Activated gamma-delta T cell (primary cell): ENCODE results near the gene SVBP.
"Not testable (repeated sequence)": the region's sequence is repeated elsewhere in the genome, so short reads cannot be mapped to it uniquely, and the experiment has no call there.

Experiments
- DNase-seq: peaks from one replicate; lab custom pipeline; 2025; lab: John Stamatoyannopoulos, UW
- total RNA-seq, 2 donors: gene quantifications; one replicate each; lab custom pipeline; 2026; lab: John Stamatoyannopoulos, UW

The SVBP gene
- 13.1 to 16.6 reads per million in 2 donors for total RNA-seq

DNA sequence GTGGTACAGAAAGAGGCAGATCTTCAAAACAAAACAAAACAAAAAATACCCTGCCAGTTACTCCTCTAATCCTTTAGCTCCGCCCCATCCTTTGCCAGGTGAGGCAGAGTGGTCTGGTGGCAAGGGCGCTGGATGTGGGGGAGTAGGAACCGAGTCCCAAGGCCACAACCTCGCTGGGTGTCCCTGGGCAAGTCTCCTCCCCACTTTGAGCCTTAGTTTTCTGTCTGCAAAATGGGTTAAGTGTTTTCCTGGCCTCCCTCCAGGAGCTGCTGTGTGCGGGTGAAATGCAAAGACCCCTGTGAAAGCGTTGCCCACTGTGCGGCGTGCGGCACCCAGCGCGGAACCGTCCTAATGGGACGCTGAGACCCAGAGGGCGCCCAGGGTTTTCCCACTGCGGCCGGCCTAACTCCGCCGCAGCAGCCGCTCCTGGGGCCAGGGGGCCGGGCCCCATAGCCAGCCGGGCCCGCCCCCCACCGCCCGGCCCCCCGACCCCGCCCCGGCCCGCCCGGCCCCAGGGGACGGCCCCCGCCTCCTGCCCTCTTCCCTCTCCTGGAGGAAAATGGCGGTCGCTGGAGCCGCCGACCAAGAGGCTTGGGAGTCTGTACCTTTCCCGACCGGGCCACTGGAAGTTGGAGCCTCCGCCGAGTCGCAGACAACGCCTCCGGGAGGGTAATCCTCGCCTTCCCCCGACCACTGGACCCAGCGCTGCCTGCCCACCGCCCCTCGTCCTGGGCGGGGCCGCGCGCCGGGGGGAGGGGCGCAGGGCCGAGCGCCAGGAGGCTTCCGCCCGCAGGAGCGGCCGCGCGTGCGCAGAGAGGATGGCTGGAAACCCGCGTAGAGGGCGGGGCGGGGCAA, at the start of gene SVBP, which contains the start of gene ERMAP:
TSS of gene SVBP (minus strand) at position 813 of the 855 bp plus-strand sequence. CDS start 853 bp downstream, outside the sequence.
TSS of gene ERMAP (plus strand) at position 538 of the 855 bp plus-strand sequence. CDS start 13,327 bp downstream, outside the sequence.
- DNase-seq = peak; percentile 94

DNA sequence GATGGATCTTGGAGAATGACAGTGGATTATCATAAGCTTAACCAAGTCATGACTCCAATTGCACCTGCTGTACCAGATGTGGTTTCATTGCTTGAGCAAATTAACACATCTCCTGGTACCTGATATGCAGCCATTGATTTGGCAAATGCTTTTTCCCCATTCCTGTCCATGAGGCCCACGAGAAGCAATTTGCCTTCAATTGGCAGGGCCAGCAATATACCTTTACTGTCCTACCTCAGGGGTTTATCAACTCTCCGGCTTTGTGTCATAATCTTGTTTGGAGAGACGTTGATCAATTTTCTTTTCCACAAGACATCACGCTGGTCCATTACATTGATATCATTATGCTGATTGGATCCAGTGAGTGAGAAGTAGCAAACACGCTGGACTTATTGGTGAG, 49.4 kb upstream of the SVBP start:
- DNase-seq = no peak

DNA sequence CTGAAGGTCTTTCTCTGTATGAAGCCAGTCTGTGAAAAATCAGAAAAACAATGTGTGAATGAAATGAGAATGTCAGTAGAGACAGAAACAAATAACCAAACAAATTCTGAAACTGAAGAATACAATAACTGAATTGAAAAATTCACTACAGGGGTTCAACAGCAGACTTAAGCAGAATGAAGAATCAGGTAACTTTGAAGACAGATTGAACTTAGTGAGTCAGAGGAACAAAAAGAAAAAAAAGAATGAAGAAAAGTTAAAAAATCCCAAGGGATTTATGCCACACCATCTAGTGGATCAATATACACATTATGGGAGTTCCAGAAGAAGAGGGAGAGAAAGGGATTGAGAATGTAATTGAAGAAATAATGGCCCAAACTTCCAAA, 43.8 kb upstream of the SVBP start:
- DNase-seq = no peak

DNA sequence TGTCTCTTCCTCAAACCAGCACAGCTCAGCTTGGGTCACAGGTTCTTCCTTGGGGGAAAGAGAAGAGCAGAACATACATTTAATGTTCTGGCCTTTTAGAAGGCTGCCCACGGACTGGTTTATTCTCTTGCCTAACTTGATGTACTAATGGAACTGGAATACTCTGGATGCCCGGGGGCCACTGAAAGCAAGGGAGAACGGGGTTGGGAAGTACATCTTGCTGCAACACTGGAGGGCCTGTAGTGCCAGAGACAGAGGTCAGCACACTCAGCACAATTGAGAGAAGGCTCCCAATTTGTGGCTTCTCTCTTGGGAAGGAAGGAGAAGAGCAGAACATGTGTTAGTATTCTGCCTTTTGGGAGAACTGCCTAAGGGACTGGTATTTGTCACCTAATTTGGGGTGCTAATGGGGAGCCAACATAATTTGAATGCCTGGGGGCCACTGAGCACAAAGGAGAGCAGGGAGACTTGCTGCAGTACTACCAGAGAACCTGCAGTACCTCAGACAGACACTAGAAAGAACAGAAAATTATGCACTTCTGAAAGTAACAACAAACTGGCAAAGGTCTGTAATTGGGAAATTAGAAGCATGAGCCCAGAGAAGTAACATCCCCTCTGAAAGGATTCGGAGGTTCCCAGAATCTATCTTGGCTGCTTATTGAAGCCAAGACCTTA, 43.3 kb upstream of the SVBP start:
- DNase-seq = no peak

DNA sequence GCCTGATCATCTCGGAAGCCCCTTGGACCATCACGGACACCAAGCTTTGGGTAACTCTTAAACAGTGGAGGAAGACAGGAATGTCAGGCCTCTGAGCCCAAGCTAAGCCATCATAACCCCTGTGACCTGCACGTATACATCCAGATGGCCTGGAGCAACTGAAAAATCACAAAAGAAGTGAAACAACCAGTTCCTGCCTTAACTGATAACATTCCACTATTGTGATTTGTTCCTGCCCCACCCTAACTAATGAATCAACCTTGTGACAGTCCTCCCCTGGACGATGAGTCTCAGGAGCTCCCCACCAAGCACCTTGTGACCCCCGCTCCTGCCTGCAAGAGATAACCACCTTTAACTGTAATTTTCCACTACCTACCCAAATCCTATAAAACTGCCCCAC, 42.2 kb upstream of the SVBP start:
- DNase-seq = not testable (repeated sequence)

DNA sequence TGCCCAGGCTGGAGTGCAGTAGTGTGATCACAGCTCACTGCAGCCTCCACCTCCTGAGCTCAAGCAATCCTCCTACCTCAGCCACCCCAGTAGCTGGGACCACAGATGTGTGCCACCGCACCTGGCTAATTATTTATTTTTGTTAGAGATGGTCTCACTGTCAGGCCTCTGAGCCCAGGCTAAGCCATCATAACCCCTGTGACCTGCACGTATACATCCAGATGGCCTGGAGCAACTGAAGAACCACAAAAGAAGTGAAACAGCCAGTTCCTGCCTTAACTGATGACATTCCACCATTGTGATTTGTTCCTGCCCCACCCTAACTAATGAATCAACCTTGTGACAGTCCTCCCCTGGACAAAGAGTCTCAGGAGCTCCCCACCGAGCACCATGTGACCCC, 39.4 kb upstream of the SVBP start:
- DNase-seq = not testable (repeated sequence)

DNA sequence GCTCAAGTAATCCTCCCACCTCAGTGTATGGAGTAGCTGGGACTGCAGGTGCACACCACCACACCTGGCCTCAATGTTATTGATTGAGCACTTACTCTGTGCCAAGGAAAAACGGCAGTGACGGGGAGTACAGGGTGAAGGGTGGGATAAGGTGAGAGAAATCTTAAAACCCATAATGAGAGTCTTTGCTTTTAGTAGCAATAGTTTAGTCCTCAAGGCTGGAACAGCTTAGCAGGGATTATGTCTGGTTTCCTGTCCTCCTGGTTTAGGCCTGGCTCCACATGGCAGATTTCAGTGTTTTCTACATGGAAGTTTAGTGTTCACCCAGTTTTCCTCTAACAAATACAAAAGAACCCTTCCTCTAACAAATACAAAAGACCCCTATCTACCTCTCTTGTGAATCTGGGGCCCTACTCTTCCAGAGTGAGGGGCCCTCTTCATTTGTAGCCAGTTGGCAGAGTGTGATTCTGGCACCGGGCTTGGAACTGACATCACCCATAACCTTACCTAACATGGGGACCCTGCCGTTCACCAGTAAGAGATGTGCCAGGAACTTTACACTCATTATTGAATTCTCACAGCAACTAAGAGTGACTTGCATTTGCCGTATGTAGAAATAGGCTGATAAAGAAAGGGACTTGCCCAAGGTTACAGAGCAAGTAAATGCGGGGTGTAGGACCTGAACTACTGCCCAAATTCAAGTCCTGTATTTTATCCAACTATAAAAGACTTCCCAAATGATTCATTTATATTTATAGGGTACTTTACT, 36.1 kb upstream of the SVBP start:
- DNase-seq = no peak

- no peak for DNase-seq
Measured at GRCh38 chr1:42852608-42852980, 35.4 kb upstream of the SVBP start.

- DNase-seq = no peak
Measured at GRCh38 chr1:42851960-42852607, 34.9 kb upstream of the SVBP start.

- DNase-seq = no peak
Measured at GRCh38 chr1:42851420-42851819, 34.2 kb upstream of the SVBP start.

DNA sequence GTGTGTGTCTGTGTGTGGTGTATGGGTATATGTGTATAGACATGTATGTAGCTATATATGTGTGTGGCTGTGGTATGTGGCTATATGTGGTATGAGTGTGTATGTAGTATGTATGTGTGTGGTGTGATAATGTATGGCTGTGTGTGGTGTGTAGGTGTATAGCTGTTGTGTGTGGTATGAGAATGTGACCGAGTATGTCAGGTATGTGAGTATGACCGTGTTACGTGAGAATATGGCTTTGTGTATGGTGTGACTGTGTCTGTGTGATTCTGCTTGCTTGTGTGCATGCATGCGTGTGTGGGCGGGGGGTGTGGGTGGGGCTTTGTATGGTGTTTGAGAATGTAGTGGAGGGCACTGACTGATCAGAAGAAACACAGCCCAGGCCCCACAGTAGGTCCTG, 32.7 kb upstream of the SVBP start:
- no peak for DNase-seq

DNA sequence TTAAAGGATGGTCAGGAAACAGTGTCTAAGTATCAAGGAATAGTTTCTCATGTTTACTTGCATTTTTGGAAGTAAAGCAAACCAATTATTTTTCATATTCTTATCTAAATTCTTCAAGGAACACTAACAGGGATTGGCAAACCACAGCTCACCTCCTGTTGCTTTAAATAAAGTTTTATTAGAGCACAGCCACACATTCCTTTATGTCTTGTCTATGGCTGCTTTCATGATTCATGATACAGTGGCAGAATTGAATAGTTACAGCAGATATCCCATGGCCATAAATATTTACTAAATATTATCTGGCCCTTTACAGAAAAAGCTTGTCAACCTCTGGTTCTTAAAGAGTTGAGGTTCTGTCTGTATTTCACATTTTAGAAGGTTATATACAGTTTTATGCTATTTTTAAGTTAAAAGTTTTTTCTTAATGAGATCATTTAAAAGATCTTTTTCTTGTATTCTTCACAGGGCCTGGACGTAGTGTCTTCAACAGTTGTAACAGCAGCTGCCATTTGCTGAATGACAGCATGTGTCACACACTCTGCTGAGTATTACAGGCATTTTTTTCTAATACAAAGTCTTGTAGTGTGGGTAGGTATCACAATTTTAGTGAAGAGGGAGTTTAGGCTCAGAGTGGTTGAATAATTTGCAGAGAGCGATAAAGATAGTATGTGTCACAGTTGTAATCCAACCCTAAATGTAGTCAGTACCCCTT, 31.8 kb upstream of the SVBP start:
- DNase-seq = no peak

GRCh38 chr1:42847721-42848460, 30.7 kb upstream of the SVBP start:
- no peak for DNase-seq

DNA sequence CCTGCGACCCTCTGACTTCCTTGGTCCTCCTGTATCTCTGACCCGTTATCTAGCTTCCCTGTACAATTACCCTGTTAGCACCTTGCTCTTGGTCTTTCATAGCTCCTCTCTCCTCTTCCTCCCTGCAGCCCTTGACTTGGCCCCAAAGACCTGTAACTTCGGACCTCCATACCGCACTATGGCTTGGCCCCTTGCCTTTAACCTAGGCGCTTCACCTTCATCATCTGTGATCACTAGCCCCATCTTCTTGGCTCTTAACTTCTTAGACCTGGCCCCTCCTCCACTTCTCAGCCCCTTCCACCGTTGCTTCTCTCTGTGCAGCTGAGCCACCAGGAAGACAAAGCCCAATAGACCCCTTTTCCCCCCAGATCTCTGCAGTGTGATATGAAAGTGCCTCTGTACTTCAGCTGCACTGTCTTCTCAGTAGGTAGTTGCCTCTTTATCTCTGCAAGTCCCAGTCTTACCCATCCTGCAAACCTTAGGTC, 30.0 kb upstream of the SVBP start:
- DNase-seq = no peak

DNA sequence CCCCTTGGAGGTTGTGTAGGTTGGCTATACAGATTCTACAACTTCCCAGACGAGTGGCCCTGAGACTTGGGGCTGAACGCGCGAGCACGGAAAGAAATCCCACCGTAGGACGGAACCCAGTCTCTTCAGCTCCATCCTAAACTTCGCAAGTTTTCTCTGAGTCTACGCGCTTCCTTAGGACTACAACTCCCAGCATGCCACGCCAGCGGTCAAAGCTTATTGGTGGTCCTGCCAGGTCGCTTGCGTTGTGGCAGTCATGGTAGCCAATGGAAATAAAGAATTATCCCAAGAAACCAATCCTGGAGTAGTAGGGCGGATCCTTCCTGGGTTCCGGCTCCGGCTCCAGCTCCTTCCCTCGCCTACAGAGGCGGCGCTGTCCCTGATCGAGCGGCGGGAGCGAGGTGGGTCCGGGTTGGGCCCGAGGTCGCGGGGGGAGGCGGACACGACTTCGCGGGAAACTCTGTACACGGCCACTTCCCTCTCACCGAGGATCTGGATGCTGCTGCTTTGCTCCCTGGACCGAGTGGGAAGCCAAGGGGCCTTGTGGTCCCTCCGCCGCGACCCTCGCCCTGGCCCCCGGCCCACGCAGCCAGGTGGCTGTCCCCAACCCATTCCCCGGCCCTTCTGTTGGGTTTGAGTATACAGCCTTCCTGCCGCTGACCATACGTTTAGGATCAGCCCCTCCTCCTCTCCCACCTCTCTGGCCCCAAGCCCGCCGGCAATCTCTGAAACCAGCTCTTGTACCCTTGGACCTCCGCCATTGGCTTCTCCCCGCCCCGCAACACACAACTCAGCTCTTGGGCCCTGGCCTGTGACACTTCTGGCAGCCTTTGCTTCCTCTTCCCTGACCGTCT, 29.3 kb upstream of the SVBP start, which contains the start of gene ZNF691:
TSS of gene ZNF691 (plus strand) at position 357 of the 854 bp plus-strand sequence. CDS start 3,046 bp downstream, outside the sequence.
- DNase-seq = peak; percentile 55

GRCh38 chr1:42845866-42846256, 28.7 kb upstream of the SVBP start:
- no peak for DNase-seq

- no peak for DNase-seq
Measured at GRCh38 chr1:42845193-42845592, 28.0 kb upstream of the SVBP start.

GRCh38 chr1:42844592-42845140, 27.5 kb upstream of the SVBP start:
- DNase-seq = no peak
